ENCODE measurements around the gene TRANK1. TPM values are rescaled to one million over a fixed set of nuclear protein-coding genes. Genes with fewer than 3 reads are reported as not detected.

TRANK1 gene
- total RNA-seq, 1 donor from 2014 or later: 6.6 TPM

DNA sequence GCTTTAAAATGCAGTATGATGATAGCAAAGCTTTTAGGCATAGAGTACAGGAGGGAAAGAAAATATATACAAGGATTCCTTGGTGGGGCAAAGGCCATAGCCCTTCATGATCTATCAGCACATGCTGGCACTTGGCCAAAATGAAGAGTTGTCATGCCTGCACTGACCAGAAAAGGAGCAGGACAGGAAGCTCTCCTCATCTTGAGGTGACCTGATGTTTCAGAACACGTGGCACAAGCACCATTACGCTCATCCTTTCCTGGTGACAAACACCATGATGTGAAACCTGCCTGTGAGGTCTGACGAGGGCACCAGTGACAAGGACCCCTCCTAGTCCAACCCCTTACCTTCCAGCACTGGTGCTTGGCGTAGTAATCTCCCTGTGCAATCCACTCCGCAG lies 102.6 kb downstream of the TRANK1 start:
- no peak for TF ChIP-seq CTCF (IDR thresholded peaks at IDR 0.05; ENCODE audit: borderline replicate concordance)
- Histone ChIP-seq H3K9me3 (replicated peaks) (peaks cover 11% of the 10 kb centered on the region), H3K27me3 (ENCODE audit: low read depth) (no peaks in the 10 kb centered on the region), H3K36me3 (peaks cover 77% of the 10 kb centered on the region), H3K27ac (replicated peaks) (no peak overlapping the region), H3K4me3 (no peak overlapping the region), H3K4me1 (no peaks in the 10 kb centered on the region)
- intact Hi-C loops (cut with micrococcal nuclease): no loop called here
- no peak for DNase-seq

DNA sequence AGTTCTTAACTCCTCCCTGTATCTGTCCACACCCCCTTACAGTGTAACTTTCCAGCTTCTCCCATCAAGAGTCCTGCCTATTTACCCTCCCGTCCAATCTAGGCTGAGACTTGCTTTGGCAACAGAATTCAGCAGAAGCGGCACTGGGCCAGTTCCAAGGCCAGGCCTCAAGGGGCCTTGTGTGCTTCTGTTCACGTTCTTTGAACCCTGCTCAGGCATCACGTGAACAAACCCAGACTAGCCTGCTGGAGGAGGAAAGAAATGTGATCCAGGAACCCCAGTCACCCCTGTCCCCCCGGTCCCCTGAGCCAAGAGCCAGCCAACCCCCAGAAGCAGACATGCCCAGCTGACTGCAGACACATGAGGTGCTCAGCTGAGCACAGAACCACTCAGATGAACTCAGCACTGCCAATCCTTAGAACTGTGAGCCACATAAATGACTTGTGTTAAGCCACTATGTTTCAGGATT lies 104.4 kb downstream of the TRANK1 start:
- Histone ChIP-seq H3K27me3 (ENCODE audit: low read depth) (no peaks in the 10 kb centered on the region), H3K4me1 (no peaks in the 10 kb centered on the region), H3K9me3 (replicated peaks) (peaks cover 11% of the 10 kb centered on the region), H3K27ac (replicated peaks) (no peak overlapping the region), H3K4me3 (no peak overlapping the region), H3K36me3 (peaks cover 63% of the 10 kb centered on the region)
- DNase-seq: peak; percentile 31
- intact Hi-C loops (cut with micrococcal nuclease): no loop called here
- no peak for TF ChIP-seq CTCF (IDR thresholded peaks at IDR 0.05; ENCODE audit: borderline replicate concordance)

- Histone ChIP-seq H3K4me1 (no peaks in the 10 kb centered on the region), H3K36me3 (peaks cover 61% of the 10 kb centered on the region)
- DNase-seq: no peak
These were observed 107.8 kb downstream of the TRANK1 start for GRCh38 chr3:36837089-36837488.

GRCh38 chr3:36833160-36833814 lies 111.6 kb downstream of the TRANK1 start:
- Histone ChIP-seq H3K36me3 (peaks cover 44% of the 10 kb centered on the region), H3K9me3 (replicated peaks) (no peaks in the 10 kb centered on the region), H3K27ac (replicated peaks) (no peak overlapping the region), H3K4me3 (no peak overlapping the region), H3K4me1 (no peaks in the 10 kb centered on the region), H3K27me3 (ENCODE audit: low read depth) (no peaks in the 10 kb centered on the region)
- no peak for TF ChIP-seq CTCF (IDR thresholded peaks at IDR 0.05; ENCODE audit: borderline replicate concordance)
- intact Hi-C loops (cut with micrococcal nuclease): no loop called here
- no peak for DNase-seq

More at GRCh38 chr3:36837089-36837488, 107.8 kb downstream of the TRANK1 start:
- TF ChIP-seq CTCF (IDR thresholded peaks at IDR 0.05; ENCODE audit: borderline replicate concordance): no peak
- peaks cover 11% of the 10 kb centered on the region for H3K9me3 ChIP-seq (replicated peaks)
- intact Hi-C loops (cut with micrococcal nuclease): no loop called here
- H3K27me3 ChIP-seq (ENCODE audit: low read depth): no peaks in the 10 kb centered on the region
- H3K27ac ChIP-seq (replicated peaks): no peak overlapping the region
- no peak overlapping the region for H3K4me3 ChIP-seq

DNA sequence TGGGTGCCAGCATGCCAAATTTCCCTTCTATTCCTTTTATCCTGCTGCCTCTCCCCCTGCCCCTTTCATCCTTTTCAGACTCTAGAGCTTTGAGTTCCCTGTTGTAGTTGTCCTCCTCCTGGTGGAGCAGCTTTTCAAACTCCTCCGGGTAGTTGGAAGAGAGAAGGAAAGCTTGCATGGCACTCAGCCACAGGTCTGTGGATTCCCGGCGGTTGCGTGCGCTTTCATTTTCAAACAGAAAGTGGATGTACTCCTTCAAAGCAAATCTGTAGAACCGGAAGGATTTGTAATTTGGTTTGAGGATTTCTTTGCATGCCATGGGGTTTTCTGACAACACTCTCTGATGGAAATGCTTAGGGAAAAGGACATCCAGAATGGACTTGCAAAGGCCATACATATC lies 112.4 kb downstream of the TRANK1 start:
- intact Hi-C loops (cut with micrococcal nuclease): no loop called here
- no peak for TF ChIP-seq CTCF (IDR thresholded peaks at IDR 0.05; ENCODE audit: borderline replicate concordance)
- H3K36me3 ChIP-seq: peaks cover 44% of the 10 kb centered on the region

More for the DNA sequence above, 112.4 kb downstream of the TRANK1 start:
- H3K4me1 ChIP-seq: no peaks in the 10 kb centered on the region
- H3K27ac ChIP-seq (replicated peaks): no peak overlapping the region
- H3K9me3 ChIP-seq (replicated peaks): no peaks in the 10 kb centered on the region
- H3K27me3 ChIP-seq (ENCODE audit: low read depth): no peaks in the 10 kb centered on the region
- no peak for DNase-seq
- no peak overlapping the region for H3K4me3 ChIP-seq
